ENCODE data around the gene MYBPH. TPM values are rescaled to one million over a fixed set of nuclear protein-coding genes. Genes with fewer than 3 reads are reported as not detected.
A peak's percentile ranks its signal among the peaks of the same experiment; 100 is the strongest.

MYBPH gene
- total and polyA plus RNA-seq, 10 donors, result 0.09 to 2.7 (median 0.32) TPM; not detected in 3

DNA sequence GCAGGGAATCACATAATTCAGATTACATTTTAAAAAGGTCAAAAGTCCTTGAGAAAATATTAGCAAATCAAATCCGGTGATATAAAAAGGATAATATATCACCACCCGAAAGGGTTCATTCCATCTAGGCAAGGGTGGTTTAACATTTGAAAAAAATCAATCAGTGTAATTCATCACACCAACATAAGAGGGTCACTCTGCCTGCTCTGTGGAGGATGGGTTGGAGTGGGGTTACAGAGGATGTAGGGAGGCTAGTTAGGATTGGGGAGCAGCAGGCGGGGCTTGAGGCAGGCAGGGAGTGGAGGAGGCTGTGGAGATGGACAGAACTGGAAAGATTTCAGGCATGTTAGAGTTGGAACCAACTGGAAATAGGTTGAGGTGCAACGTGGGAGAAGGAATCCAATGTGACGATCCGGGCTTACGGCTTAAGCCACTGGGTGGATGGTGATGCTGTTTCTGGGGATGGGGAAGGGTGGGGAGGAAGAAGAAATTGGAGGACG lies 35.6 kb downstream of the MYBPH start:
- peaks cover 0 to 63% (median 0%) of the 10 kb centered on the region in 7 donors for H3K27me3 ChIP-seq (replicated peaks in 1 of 7)
- 74 to 85% (median 82%) methylated on average over 8 of the region's 8 CpGs for WGBS, 5 donors
- TF ChIP-seq, protein P1, sequence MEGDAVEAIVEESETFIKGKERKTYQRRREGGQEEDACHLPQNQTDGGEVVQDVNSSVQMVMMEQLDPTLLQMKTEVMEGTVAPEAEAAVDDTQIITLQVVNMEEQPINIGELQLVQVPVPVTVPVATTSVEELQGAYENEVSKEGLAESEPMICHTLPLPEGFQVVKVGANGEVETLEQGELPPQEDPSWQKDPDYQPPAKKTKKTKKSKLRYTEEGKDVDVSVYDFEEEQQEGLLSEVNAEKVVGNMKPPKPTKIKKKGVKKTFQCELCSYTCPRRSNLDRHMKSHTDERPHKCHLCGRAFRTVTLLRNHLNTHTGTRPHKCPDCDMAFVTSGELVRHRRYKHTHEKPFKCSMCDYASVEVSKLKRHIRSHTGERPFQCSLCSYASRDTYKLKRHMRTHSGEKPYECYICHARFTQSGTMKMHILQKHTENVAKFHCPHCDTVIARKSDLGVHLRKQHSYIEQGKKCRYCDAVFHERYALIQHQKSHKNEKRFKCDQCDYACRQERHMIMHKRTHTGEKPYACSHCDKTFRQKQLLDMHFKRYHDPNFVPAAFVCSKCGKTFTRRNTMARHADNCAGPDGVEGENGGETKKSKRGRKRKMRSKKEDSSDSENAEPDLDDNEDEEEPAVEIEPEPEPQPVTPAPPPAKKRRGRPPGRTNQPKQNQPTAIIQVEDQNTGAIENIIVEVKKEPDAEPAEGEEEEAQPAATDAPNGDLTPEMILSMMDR (IDR thresholded peaks at IDR 0.05 in 8 of 11, conservative IDR thresholded peaks at IDR 0.05 in 3 of 11), result no peak
- TF ChIP-seq POLR2A (IDR thresholded peaks at IDR 0.05), result no peak
- no peak for TF ChIP-seq POLR2AphosphoS5 (IDR thresholded peaks at IDR 0.05)
- H3K4me1 ChIP-seq, result peaks cover 0 to 14% (median 8%) of the 10 kb centered on the region in 6 donors
- intact Hi-C loops (cut with DNase I; ENCODE audit: low total_unique reads), result no loop called here
- H3K36me3 ChIP-seq, result no peaks in the 10 kb centered on the region
- no peak overlapping the region for H3K4me3 ChIP-seq
- peak; percentile 34 for DNase-seq
- no peak overlapping the region for H3K27ac ChIP-seq
- H3K9me3 ChIP-seq, result peaks cover 0 to 6% (median 0%) of the 10 kb centered on the region in 8 donors

DNA sequence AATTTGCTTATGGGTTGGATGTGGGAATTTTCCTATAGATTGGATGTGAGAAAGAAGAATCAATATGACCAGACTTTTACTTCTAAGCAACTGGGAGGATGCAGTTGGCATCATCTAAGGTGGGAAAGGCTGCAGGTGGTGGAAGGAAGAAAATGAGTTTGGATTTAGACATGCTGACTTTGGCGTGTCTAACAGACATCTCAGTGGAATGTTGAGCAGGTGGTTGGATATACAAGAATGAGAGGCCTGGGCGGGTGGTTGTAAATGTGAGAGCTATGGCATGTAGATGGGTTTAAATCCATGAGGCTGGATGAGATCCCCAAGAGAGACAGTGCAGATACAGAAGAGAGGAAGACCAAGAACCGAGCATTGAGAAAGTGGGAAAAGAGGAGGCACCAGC lies 37.6 kb downstream of the MYBPH start:
- peaks cover 0 to 17% (median 8%) of the 10 kb centered on the region in 6 donors for H3K4me1 ChIP-seq
- H3K4me3 ChIP-seq, result no peak overlapping the region
- DNase-seq, result no peak
- no peak overlapping the region for H3K27ac ChIP-seq
- TF ChIP-seq, protein P1 (IDR thresholded peaks at IDR 0.05 in 8 of 11, conservative IDR thresholded peaks at IDR 0.05 in 3 of 11), result no peak
- TF ChIP-seq POLR2AphosphoS5 (IDR thresholded peaks at IDR 0.05) (no peak), POLR2A (IDR thresholded peaks at IDR 0.05) (no peak)
- intact Hi-C loops (cut with DNase I; ENCODE audit: low total_unique reads), result no loop called here
- peaks cover 0 to 2% (median 0%) of the 10 kb centered on the region in 8 donors for H3K9me3 ChIP-seq
- peaks cover 0 to 70% (median 0%) of the 10 kb centered on the region in 7 donors for H3K27me3 ChIP-seq (replicated peaks in 1 of 7)
- no peaks in the 10 kb centered on the region for H3K36me3 ChIP-seq
- 74 to 92% (median 83%) methylated on average over 3 of the region's 3 CpGs for WGBS, 5 donors

DNA sequence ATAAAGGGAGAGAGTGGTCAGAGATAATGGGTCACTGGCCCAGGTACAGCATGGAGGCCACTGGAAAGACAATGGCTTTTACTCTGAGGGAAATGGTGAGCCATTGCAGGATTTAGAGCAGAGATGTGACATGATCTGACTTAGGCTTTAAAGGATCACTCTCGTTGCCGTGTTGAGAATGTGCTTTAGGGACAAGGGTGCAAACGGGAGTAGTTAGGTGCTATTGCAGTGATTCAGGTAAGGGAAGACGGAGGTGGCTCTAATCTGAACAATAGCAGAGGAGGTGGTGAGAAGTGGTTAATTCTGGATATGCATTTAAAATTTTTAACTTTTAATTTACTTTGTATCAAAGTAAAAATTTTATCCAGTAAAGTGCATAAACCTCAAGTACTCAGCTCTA lies 38.3 kb downstream of the MYBPH start:
- H3K4me3 ChIP-seq, result no peak overlapping the region
- H3K27me3 ChIP-seq (replicated peaks in 1 of 7), result peaks cover 0 to 72% (median 0%) of the 10 kb centered on the region in 7 donors
- WGBS, 5 donors, result 83 to 94% (median 92%) methylated on average over 4 of the region's 4 CpGs
- H3K4me1 ChIP-seq, result peaks cover 0 to 17% (median 8%) of the 10 kb centered on the region in 6 donors
- H3K27ac ChIP-seq, result no peak overlapping the region
- no peaks in the 10 kb centered on the region for H3K36me3 ChIP-seq
- H3K9me3 ChIP-seq, result no peaks in the 10 kb centered on the region
- intact Hi-C loops (cut with DNase I; ENCODE audit: low total_unique reads), result no loop called here
- TF ChIP-seq, protein P1 (IDR thresholded peaks at IDR 0.05 in 8 of 11, conservative IDR thresholded peaks at IDR 0.05 in 3 of 11), result no peak
- DNase-seq, result no peak

DNA sequence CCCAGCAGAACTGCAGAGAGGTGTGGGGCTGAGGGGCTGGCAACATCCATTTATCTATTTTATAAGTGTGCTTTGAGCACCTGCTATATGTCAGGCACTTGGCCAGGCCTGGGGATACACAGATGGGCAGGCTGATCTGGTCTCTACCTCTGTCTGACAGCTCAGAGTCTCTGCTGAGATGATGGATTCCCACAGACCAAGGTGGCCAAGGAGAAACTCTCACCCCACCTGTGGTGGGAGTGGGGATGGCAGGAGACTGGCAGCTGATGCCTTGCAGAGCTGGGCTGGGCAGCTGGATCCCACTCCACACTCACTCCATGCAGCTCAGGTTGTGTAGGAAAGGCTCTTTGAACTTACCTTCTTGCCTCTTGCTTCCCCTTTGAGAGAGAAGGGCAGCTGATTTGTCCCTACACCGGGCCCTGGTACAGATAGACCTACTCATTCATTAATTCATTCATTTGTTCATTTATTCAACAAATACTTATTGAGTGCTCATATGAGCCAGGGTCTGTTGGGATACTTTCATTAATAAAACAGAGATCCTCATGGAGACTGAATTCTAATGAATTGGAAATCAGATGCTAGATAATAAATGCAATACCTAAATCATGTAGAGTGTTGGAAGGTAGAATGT lies 39.1 kb downstream of the MYBPH start:
- H3K4me3 ChIP-seq, result no peak overlapping the region
- TF ChIP-seq POLR2AphosphoS5 (IDR thresholded peaks at IDR 0.05) (no peak), POLR2A (IDR thresholded peaks at IDR 0.05) (no peak)
- TF ChIP-seq, protein P1 (IDR thresholded peaks at IDR 0.05 in 8 of 11, conservative IDR thresholded peaks at IDR 0.05 in 3 of 11), result no peak
- H3K4me1 ChIP-seq, result peaks cover 0 to 17% (median 8%) of the 10 kb centered on the region in 6 donors
- intact Hi-C loops (cut with DNase I; ENCODE audit: low total_unique reads), result no loop called here
- H3K27ac ChIP-seq, result no peak overlapping the region
- no peaks in the 10 kb centered on the region for H3K36me3 ChIP-seq
- no peaks in the 10 kb centered on the region for H3K9me3 ChIP-seq
- no peak for DNase-seq
- peaks cover 0 to 72% (median 3%) of the 10 kb centered on the region in 7 donors for H3K27me3 ChIP-seq (replicated peaks in 1 of 7)
- WGBS, 5 donors, result 76 to 96% (median 84%) methylated on average over 1 of the region's 1 CpG
